Endodermal cell (in vitro differentiated cells): Measurements from ENCODE around the gene PCDHGB7. TPM values are rescaled to one million over a fixed set of nuclear protein-coding genes. Genes with fewer than 3 reads are reported as not detected.
"Not testable (repeated sequence)": the region's sequence is repeated elsewhere in the genome, so short reads cannot be mapped to it uniquely, and the experiment has no call there.

ENCODE experiments used
- DNase-seq: peaks from one replicate; pipeline ENCODE4 v3.0.0-alpha.2; 2017
- H3K27ac ChIP-seq: 2 replicates; pipeline ENCODE4 v1.5.1; 2013; ENCODE audit warnings: mild to moderate bottlenecking, low read depth, low read length, moderate library complexity
- H3K27me3 ChIP-seq: 2 replicates; pipeline ENCODE4 v1.6.1; 2013; ENCODE audit warnings: mild to moderate bottlenecking, low read length, moderate library complexity; ENCODE audit not compliant: insufficient read depth, control insufficient read depth, poor library complexity, severe bottlenecking
- H3K36me3 ChIP-seq: 2 replicates; pipeline ENCODE4 v1.7.0; 2013; ENCODE audit warnings: mild to moderate bottlenecking, low read length, moderate library complexity; ENCODE audit not compliant: control insufficient read depth, insufficient read depth
- H3K4me1 ChIP-seq: one replicate; pipeline ENCODE4 v1.7.0; 2013; ENCODE audit warnings: low read length; ENCODE audit not compliant: control insufficient read depth, insufficient read depth
- H3K4me3 ChIP-seq: 2 replicates; pipeline ENCODE4 v1.5.1; 2013; ENCODE audit warnings: mild to moderate bottlenecking, low read length, moderate library complexity
- H3K9ac ChIP-seq: 2 replicates; pipeline ENCODE4 v1.6.1; 2013; ENCODE audit warnings: mild to moderate bottlenecking, low read length, moderate library complexity; ENCODE audit not compliant: poor library complexity, severe bottlenecking; ENCODE audit errors: extremely low read depth
- H3K9me3 ChIP-seq: 2 replicates; pipeline ENCODE4 v1.6.1; 2013; ENCODE audit warnings: mild to moderate bottlenecking, low read length, moderate library complexity; ENCODE audit not compliant: control insufficient read depth
- H3K27ac Mint-ChIP-seq: 2 replicates; pipeline ENCODE4 v1.8.0; 2020; ENCODE audit warnings: mixed read lengths
- H3K27me3 Mint-ChIP-seq: 2 replicates; pipeline ENCODE4 v1.8.0; 2021; ENCODE audit warnings: mild to moderate bottlenecking, mixed read lengths; ENCODE audit not compliant: insufficient read depth
- H3K36me3 Mint-ChIP-seq: 2 replicates; pipeline ENCODE4 v1.8.0; 2020; ENCODE audit warnings: low read depth, mixed read lengths
- H3K4me1 Mint-ChIP-seq: 2 replicates; pipeline ENCODE4 v1.8.0; 2020; ENCODE audit warnings: mixed read lengths
- H3K4me3 Mint-ChIP-seq: 2 replicates; pipeline ENCODE4 v1.8.0; 2020; ENCODE audit warnings: mild to moderate bottlenecking, moderate library complexity, mixed read lengths
- H3K9me3 Mint-ChIP-seq: 2 replicates; pipeline ENCODE4 v1.8.0; 2020; ENCODE audit warnings: mild to moderate bottlenecking, mixed read lengths
- WGBS, 2 experiments: methylation state at CpG; one replicate each; pipeline versions ENCODE4 v1.1.5 to v1.1.7; 2013; ENCODE audit warnings: missing lambda C conversion rate in 2 of 2, mixed read lengths in 1 of 2; ENCODE audit not compliant: insufficient coverage in 1 of 2, insufficient read length in 1 of 2; 5-methylcytosine and 5-hydroxymethylcytosine counted together
- total RNA-seq, 2 donors: library from RNA; stranded (reverse); fragmentation: NEBNext Ultra II Directional in 1 of 2; extraction: Animal tissue kit (Norgen Biotek cat#: 25700) in 1 of 2; gene quantifications; 2 replicates in 1 of 2; 3 replicates in 1 of 2; pipeline ENCODE4 v1.2.1, GENCODE V29; 2021
- TF ChIP-seq, protein P1 (sequence below): fragments of 200-600 bp; sonication (generic); conservative IDR thresholded peaks from 2 replicates; pipeline ENCODE4 v1.5.0; 2021; ENCODE audit warnings: antibody characterized with exemption, mild to moderate bottlenecking

PCDHGB7 gene
- total RNA-seq, 2 donors from 2014 or later: 15.3 to 19.3 TPM

GRCh38 chr5:141413540-141414069, 3.9 kb upstream of the PCDHGB7 start:
- H3K4me3 ChIP-seq: peak overlapping the region; percentile 75
- Mint-ChIP-seq H3K27ac (peak overlapping the region; percentile 92), H3K36me3 (peaks cover 32% of the 10 kb centered on the region), H3K4me3 (peak overlapping the region; percentile 80), H3K27me3 (peaks cover 27% of the 10 kb centered on the region), H3K4me1 (peaks cover 3% of the 10 kb centered on the region), H3K9me3 (peaks cover 33% of the 10 kb centered on the region)
- 66 to 71% methylated on average over 21 to 24 of the region's 25 CpGs for WGBS, 2 experiments
- H3K4me1 ChIP-seq: no peaks in the 10 kb centered on the region
- no peak overlapping the region for H3K27ac ChIP-seq
- H3K9ac ChIP-seq: peak overlapping the region; percentile 50
- DNase-seq: no peak
- TF ChIP-seq, protein P1, sequence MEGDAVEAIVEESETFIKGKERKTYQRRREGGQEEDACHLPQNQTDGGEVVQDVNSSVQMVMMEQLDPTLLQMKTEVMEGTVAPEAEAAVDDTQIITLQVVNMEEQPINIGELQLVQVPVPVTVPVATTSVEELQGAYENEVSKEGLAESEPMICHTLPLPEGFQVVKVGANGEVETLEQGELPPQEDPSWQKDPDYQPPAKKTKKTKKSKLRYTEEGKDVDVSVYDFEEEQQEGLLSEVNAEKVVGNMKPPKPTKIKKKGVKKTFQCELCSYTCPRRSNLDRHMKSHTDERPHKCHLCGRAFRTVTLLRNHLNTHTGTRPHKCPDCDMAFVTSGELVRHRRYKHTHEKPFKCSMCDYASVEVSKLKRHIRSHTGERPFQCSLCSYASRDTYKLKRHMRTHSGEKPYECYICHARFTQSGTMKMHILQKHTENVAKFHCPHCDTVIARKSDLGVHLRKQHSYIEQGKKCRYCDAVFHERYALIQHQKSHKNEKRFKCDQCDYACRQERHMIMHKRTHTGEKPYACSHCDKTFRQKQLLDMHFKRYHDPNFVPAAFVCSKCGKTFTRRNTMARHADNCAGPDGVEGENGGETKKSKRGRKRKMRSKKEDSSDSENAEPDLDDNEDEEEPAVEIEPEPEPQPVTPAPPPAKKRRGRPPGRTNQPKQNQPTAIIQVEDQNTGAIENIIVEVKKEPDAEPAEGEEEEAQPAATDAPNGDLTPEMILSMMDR: no peak
- no peaks in the 10 kb centered on the region for H3K36me3 ChIP-seq
- peaks cover 33% of the 10 kb centered on the region for H3K9me3 ChIP-seq
- no peaks in the 10 kb centered on the region for H3K27me3 ChIP-seq

- DNase-seq, H3K9ac ChIP-seq, H3K27me3 ChIP-seq, H3K4me1 ChIP-seq, H3K4me3 ChIP-seq, H3K27ac Mint-ChIP-seq, H3K36me3 ChIP-seq, H3K27ac ChIP-seq, H3K4me1 Mint-ChIP-seq, H3K4me3 Mint-ChIP-seq: not testable (repeated sequence)
- H3K9me3 Mint-ChIP-seq: peaks cover 35% of the 10 kb centered on the region
- 94 to 100% methylated on average over 15 to 46 of the region's 46 CpGs for WGBS, 2 experiments
- peaks cover 30% of the 10 kb centered on the region for H3K36me3 Mint-ChIP-seq
- H3K27me3 Mint-ChIP-seq: peaks cover 26% of the 10 kb centered on the region
- H3K9me3 ChIP-seq: peaks cover 31% of the 10 kb centered on the region
Observed at GRCh38 chr5:141414548-141415274, 2.8 kb upstream of the PCDHGB7 start.

DNA sequence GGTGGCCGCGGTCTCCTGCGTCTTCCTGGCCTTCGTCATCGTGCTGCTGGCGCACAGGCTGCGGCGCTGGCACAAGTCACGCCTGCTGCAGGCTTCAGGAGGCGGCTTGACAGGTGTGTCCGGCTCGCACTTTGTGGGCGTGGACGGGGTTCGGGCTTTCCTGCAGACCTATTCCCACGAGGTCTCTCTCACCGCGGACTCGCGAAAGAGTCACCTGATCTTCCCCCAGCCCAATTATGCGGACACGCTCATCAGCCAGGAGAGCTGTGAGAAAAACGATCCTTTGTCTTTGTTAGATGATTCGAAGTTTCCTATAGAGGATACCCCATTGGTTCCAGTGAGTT, 2.2 kb upstream of the PCDHGB7 start:
- DNase-seq, H3K4me3 ChIP-seq, H3K4me3 Mint-ChIP-seq, H3K36me3 ChIP-seq, H3K9ac ChIP-seq, H3K4me1 Mint-ChIP-seq, H3K27ac Mint-ChIP-seq, H3K27me3 ChIP-seq, H3K4me1 ChIP-seq, H3K27ac ChIP-seq: not testable (repeated sequence)
- Mint-ChIP-seq H3K27me3 (peaks cover 27% of the 10 kb centered on the region), H3K36me3 (peaks cover 32% of the 10 kb centered on the region), H3K9me3 (peaks cover 37% of the 10 kb centered on the region)
- peaks cover 32% of the 10 kb centered on the region for H3K9me3 ChIP-seq
- 94 to 95% methylated on average over 18 to 24 of the region's 24 CpGs for WGBS, 2 experiments

DNA sequence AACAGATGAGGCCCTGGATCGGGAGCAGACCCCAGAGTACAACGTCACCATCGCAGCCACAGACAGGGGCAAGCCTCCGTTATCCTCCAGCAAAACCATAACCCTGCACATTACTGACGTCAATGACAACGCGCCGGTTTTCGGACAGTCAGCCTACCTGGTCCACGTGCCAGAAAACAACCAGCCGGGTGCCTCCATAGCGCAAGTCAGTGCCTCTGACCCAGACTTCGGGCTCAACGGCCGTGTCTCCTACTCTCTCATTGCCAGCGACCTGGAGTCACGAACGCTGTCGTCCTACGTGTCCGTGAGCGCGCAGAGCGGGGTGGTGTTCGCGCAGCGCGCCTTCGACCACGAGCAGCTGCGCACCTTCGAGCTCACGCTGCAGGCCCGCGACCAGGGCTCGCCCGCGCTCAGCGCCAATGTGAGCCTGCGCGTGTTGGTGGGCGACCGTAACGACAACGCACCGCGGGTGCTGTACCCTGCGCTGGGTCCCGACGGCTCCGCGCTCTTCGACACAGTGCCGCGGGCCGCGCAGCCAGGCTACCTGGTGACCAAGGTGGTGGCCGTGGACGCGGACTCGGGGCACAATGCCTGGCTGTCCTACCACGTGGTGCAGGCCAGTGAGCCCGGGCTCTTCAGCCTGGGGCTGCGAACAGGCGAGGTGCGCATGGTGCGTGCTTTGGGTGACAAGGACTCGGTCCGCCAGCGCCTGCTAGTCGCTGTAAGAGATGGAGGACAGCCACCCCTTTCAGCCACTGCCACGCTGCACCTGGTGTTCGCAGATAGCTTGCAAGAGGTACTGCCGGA, 1.8 kb downstream of the PCDHGB7 start:
- Mint-ChIP-seq H3K27ac (no peak overlapping the region), H3K9me3 (peaks cover 57% of the 10 kb centered on the region), H3K4me1 (no peaks in the 10 kb centered on the region), H3K4me3 (no peak overlapping the region), H3K36me3 (peaks cover 48% of the 10 kb centered on the region), H3K27me3 (peaks cover 39% of the 10 kb centered on the region)
- H3K27ac ChIP-seq: no peak overlapping the region
- H3K4me3 ChIP-seq: no peak overlapping the region
- H3K27me3 ChIP-seq: no peaks in the 10 kb centered on the region
- TF ChIP-seq, protein P1: no peak
- DNase-seq: no peak
- H3K9me3 ChIP-seq: peaks cover 60% of the 10 kb centered on the region
- H3K9ac ChIP-seq: no peak overlapping the region
- H3K4me1 ChIP-seq: no peaks in the 10 kb centered on the region
- H3K36me3 ChIP-seq: no peaks in the 10 kb centered on the region
- WGBS, 2 experiments: 97 to 98% methylated on average over 62 to 74 of the region's 74 CpGs
